ENCODE measurements around the gene P2RY8.

- no peak for TF ChIP-seq ZNF384 (IDR thresholded peaks at IDR 0.05)
- no peak for TF ChIP-seq BHLHE40 (IDR thresholded peaks at IDR 0.05; ENCODE audit: borderline replicate concordance)
- TF ChIP-seq SP1 (IDR thresholded peaks at IDR 0.05) = no peak
- TF ChIP-seq, protein P1, sequence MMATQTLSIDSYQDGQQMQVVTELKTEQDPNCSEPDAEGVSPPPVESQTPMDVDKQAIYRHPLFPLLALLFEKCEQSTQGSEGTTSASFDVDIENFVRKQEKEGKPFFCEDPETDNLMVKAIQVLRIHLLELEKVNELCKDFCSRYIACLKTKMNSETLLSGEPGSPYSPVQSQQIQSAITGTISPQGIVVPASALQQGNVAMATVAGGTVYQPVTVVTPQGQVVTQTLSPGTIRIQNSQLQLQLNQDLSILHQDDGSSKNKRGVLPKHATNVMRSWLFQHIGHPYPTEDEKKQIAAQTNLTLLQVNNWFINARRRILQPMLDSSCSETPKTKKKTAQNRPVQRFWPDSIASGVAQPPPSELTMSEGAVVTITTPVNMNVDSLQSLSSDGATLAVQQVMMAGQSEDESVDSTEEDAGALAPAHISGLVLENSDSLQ (IDR thresholded peaks at IDR 0.05) = no peak
- no peak for TF ChIP-seq ELF4 (IDR thresholded peaks at IDR 0.05)
- no peak for TF ChIP-seq FOXA1 (IDR thresholded peaks at IDR 0.05)
- no peak for TF ChIP-seq SUZ12 (IDR thresholded peaks at IDR 0.05)
- TF ChIP-seq ARNT (IDR thresholded peaks at IDR 0.05) = no peak
Observed at GRCh38 chrX:1545776-1546408, 8.9 kb upstream of the P2RY8 start.
